HG02798 (cell line): ENCODE results near the gene RNF103.

Experiments used
- ATAC-seq: cut with Tn5 transposase; IDR thresholded peaks from one replicate; pipeline ENCODE4 v1.9.1; 2021; ENCODE audit warnings: mild to moderate bottlenecking; ENCODE audit not compliant: unreplicated experiment, poor library complexity

Gene RNF103

GRCh38 chr2:86577817-86578456 is 45.7 kb downstream of the RNF103 start:
- ATAC-seq: no peak

DNA sequence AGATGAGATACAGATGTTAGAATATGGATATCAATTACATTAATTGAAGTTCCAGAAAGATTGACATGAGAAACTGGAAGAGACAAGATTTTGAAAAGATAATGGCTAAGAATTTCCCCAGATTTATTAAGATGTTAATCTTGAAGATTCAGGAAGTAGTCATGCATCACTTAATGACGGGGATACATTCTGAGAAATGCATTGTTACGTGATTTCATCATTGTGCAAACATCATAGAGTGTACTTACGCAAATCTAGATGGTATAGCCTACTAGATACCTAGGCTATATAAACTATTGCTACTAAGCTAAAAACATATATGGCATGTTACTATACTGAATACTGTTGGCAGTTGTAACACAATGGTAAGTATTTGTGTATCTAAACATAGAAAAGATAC is 53.6 kb downstream of the RNF103 start:
- ATAC-seq: no peak

DNA sequence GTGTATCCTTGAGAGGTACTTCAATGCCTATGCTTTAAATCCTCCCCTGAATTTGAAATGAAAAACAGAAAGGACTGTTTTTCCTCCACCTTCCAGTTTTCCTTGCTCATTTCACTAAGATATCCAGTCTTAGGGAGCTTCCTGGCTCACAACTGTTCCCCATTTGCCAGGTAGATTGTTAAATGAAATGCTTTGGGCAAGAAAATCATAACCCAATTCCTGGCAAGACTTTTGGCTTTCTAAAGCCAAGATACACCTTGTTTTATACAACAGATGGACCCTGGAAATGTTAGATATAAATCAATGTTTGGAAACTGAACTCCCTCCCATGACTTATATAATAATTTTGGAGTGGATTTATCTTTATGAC is 56.9 kb downstream of the RNF103 start:
- no peak for ATAC-seq

GRCh38 chr2:86566158-86566820 is 57.4 kb downstream of the RNF103 start:
- ATAC-seq: no peak

GRCh38 chr2:86563650-86564061 is 60.0 kb downstream of the RNF103 start:
- ATAC-seq: no peak

DNA sequence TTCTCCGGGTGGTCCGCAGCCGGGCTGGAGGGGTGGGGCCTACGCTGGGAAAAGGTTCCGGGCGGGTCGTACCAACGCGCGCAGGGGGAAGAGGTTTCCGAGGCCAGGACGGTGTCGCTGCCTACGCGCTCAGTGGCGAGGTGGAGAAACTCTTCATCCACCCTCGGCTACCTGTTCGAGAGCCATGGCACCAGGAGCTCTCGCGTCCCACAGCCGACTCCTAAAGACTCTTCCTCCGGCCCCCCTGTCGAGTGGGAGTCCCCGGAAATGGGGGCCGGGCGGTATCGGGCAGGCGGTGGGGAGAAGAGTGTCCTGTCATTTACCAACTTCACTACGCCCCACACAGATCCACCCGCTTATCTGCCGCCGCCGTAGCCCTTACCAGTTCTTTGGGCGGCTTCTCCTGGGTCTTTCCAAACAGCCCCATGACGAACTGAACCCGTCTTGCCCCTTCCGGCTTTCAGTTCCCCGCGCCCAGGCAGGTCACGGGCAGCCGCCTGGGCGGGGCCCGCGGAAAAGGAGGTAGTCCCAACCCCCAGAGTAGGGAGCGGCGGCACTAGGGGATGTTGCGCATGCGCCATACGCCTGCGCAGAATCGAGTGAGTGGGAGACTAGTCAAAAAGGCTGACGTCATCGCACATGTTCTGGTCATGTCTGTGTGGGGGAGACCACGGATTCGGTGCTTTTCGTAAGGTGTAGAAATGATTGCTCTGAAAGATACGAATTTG is 60.6 kb downstream of the RNF103 start, which contains the start of gene CHMP3:
CHMP3 (minus strand) TSS at position 522 of the 728 bp plus-strand sequence; CDS start at position 427, 95 bp downstream.
- peak; percentile 93 for ATAC-seq

DNA sequence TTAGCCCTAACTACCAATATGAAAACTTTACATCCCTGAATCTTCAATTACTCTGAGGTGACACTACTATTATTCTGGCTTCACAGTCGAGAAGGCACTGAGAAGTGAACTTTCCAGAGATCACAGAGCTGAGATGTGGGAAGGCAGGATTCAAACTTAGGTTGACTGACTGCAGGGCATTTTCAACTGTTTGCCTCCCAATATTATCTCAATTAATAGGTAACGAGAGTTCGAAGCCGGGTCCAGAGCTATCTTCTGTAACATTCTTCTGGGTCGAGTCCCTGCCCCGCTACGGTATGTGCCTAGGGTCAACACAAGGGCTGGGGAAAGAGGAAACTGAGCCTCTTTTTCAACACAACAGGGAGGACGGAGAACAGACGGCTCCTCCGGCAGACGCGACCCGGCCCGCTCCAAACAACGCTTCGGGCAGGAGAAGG is 61.2 kb downstream of the RNF103 start:
- ATAC-seq: no peak

DNA sequence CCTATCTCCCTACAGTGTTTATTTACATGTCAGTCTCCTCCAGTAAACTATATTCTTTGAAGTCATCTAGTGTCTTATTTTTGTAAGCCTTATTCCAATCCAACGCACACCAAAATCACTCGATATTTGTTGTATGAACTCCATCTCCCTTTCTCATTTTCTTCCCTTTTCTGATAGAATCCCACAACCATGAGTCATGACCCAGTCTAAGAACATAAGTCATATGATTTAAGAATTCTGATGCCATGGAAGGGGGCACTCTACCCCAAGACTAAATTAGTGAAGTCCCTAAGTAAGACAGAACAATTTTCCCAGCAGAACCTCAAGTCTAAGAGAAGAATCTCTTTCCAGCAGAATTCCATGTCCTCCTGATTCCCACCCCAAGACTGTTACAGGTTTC is 65.8 kb downstream of the RNF103 start:
- ATAC-seq: no peak

DNA sequence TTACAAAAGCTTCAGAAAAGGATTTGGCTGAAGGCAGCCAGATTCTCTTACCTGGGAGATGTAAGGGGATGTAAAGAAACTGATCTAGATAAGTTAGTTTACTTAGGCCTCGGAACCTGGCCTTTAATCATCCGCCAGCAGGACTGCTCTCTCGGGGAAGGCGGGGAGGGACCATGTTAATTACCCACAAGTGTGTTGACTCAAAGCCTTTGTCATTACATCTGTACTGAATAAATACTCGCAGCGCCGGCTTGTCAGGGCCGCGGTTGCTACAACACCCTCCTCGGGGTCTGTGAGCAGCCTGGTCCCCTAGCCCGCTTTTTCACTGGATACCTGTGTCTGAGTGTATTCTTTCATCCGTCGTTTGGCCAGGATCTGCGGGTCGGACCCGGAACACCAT is 67.2 kb downstream of the RNF103 start:
- ATAC-seq: no peak
